ENCODE data around the gene THAP8. TPM values are rescaled to one million over a fixed set of nuclear protein-coding genes. Genes with fewer than 3 reads are reported as not detected.

The THAP8 gene
- total and polyA plus RNA-seq, 2 of the 13 experiments (the other 11 are each of a cell fraction or from before 2014, with no cell fraction given): 1.7 to 3.7 TPM

- TF ChIP-seq ETS1 (CRISPR knock-in tag; IDR thresholded peaks at IDR 0.05) (no peak), CEBPZ (IDR thresholded peaks at IDR 0.05; ENCODE audit: low read length) (no peak), BRD4 (CRISPR knock-in tag; IDR thresholded peaks at IDR 0.05) (peak; percentile 78; the same call in 1 of the 2 replicates), ZBTB44 (CRISPR knock-in tag; IDR thresholded peaks at IDR 0.05) (no peak), ZNF572 (CRISPR knock-in tag; IDR thresholded peaks at IDR 0.05) (peak; percentile 23; the same call in 1 of the 2 replicates), SATB2 (CRISPR knock-in tag; IDR thresholded peaks at IDR 0.05) (peak; percentile 68; the same call in 1 of the 2 replicates), FOXC1 (CRISPR knock-in tag; IDR thresholded peaks at IDR 0.05; ENCODE audit: borderline replicate concordance) (no peak; the same call in 1 of the 2 replicates), MXD4 (CRISPR knock-in tag; IDR thresholded peaks at IDR 0.05) (no peak), RARG (CRISPR knock-in tag; IDR thresholded peaks at IDR 0.05; ENCODE audit: low read depth) (no peak), ZKSCAN8 (CRISPR knock-in tag; IDR thresholded peaks at IDR 0.05; ENCODE audit: borderline replicate concordance) (no peak), ZNF788 (CRISPR knock-in tag; IDR thresholded peaks at IDR 0.05; ENCODE audit: borderline replicate concordance) (peak; percentile 70; the same call in 1 of the 2 replicates), REL (CRISPR knock-in tag; conservative IDR thresholded peaks at IDR 0.05) (no peak), ZNF770 (CRISPR knock-in tag; IDR thresholded peaks at IDR 0.05) (peak; percentile 86), ZBTB26 (CRISPR knock-in tag; IDR thresholded peaks at IDR 0.05; ENCODE audit: borderline replicate concordance) (no peak), PAXIP1 (CRISPR knock-in tag; conservative IDR thresholded peaks at IDR 0.05) (peak; percentile 44)
Measured at GRCh38 chr19:36008336-36008978, 45.6 kb downstream of the THAP8 start, which contains the start of gene SYNE4 (continued).
